GM12864 (cell line): ENCODE results near the gene C1QTNF12.

Source experiments
- DNase-seq: peaks from one replicate; pipeline ENCODE4 v3.0.0-alpha.2; 2011; ENCODE audit warnings: low read depth
- H3K4me3 ChIP-seq: 2 replicates; pipeline ENCODE4 v1.5.1; 2011; ENCODE audit warnings: mild to moderate bottlenecking, low read depth, low read length, control low read depth
- TF ChIP-seq, protein P1 (sequence below): IDR thresholded peaks from 2 replicates; pipeline ENCODE4 v1.5.1; 2011; ENCODE audit warnings: low read depth, mild to moderate bottlenecking, moderate library complexity, low read length, control low read depth, inconsistent platforms; ENCODE audit errors: missing control alignments

Gene C1QTNF12

GRCh38 chr1:1285611-1286311 is 39.2 kb upstream of the C1QTNF12 start:
- DNase-seq, result no peak
- TF ChIP-seq, protein P1, sequence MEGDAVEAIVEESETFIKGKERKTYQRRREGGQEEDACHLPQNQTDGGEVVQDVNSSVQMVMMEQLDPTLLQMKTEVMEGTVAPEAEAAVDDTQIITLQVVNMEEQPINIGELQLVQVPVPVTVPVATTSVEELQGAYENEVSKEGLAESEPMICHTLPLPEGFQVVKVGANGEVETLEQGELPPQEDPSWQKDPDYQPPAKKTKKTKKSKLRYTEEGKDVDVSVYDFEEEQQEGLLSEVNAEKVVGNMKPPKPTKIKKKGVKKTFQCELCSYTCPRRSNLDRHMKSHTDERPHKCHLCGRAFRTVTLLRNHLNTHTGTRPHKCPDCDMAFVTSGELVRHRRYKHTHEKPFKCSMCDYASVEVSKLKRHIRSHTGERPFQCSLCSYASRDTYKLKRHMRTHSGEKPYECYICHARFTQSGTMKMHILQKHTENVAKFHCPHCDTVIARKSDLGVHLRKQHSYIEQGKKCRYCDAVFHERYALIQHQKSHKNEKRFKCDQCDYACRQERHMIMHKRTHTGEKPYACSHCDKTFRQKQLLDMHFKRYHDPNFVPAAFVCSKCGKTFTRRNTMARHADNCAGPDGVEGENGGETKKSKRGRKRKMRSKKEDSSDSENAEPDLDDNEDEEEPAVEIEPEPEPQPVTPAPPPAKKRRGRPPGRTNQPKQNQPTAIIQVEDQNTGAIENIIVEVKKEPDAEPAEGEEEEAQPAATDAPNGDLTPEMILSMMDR, result no peak
- no peak overlapping the region for H3K4me3 ChIP-seq

- no peak for DNase-seq
- TF ChIP-seq, protein P1, result no peak
- no peak overlapping the region for H3K4me3 ChIP-seq
Observed at GRCh38 chr1:1285102-1285571, 38.6 kb upstream of the C1QTNF12 start.

DNA sequence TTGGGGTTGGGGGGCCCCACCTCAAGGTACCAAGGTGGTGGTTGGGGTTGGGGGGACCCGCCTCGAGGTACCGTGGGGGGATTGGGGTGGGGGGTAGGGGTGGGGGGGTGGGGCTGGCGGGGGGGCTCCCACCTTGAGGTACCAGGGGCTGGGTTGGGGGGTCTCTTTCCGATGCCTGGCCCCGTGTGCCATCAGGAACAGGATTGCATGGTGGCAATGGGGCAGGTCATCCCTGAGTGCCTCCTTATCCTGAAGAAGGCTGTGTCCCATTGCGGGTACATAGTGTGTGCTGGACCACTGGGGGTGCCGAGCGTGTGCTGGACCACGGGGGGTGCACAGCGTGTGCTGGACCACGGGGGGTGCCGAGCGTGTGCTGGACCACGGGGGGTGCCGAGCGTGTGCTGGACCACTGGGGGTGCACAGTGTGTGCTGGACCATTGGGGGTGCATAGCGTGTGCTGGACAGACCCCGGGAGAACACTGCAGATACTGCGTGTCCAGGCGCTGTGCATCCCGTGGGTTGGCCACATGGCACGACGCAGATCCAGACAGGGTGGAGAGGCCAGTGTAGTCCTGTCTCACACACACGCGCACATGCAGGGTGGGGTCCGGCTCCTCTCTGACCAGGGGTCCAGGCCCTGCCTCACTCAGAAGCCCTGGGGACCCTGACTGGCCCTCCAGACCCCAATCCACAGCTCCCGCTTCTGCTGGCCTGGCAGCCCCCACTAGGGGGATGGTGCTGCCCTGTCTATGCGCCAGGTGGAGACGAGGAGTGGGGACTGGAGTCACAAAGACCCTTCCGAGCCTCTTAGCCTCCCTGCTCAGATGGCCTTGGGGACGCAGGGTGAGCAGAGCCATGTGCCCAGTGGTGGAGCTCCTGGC is 37.9 kb upstream of the C1QTNF12 start:
- TF ChIP-seq, protein P1, result no peak
- H3K4me3 ChIP-seq, result no peak overlapping the region
- no peak for DNase-seq

DNA sequence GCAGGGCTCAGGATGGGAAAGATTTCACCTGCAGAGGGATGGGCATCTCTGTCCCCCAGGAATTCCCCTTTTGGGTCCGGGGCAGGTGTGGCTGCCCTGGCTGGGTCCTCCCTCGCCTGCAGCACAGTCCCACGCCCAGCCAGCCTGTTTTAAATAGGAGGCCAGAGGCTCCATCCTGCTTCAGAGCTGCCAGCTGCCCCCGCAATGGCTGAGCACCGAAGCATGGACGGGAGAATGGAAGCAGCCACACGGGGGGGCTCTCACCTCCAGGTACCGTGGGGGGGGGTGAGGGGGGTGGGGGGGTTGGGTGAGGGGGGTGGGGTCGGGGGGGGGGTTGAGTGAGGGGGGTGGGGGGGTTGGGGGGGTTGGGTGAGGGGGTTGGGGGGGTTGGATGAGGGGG is 37.3 kb upstream of the C1QTNF12 start:
- no peak for DNase-seq
- H3K4me3 ChIP-seq, result no peak overlapping the region
- TF ChIP-seq, protein P1, result no peak

DNA sequence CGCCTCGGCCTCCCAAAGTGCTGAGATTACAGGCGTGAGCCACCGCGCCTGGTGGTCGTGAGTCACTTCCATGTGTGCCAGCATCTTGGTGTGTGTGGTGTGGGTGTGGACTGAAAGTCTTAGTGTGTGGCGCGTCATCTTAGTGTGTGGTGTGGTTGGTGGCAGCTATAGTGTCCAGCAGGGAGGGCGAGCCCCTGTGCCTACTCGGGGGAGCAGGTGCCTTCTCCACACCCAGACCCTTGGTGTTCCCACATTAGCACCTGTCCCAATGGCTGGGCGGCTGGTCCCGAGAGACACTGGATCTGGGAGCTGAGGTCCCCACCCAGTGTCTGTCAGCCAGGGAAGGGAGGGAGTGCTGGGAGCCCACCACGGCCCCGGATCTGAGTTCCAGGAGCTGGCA is 36.5 kb upstream of the C1QTNF12 start:
- H3K4me3 ChIP-seq, result no peak overlapping the region
- no peak for DNase-seq
- TF ChIP-seq, protein P1, result no peak

DNA sequence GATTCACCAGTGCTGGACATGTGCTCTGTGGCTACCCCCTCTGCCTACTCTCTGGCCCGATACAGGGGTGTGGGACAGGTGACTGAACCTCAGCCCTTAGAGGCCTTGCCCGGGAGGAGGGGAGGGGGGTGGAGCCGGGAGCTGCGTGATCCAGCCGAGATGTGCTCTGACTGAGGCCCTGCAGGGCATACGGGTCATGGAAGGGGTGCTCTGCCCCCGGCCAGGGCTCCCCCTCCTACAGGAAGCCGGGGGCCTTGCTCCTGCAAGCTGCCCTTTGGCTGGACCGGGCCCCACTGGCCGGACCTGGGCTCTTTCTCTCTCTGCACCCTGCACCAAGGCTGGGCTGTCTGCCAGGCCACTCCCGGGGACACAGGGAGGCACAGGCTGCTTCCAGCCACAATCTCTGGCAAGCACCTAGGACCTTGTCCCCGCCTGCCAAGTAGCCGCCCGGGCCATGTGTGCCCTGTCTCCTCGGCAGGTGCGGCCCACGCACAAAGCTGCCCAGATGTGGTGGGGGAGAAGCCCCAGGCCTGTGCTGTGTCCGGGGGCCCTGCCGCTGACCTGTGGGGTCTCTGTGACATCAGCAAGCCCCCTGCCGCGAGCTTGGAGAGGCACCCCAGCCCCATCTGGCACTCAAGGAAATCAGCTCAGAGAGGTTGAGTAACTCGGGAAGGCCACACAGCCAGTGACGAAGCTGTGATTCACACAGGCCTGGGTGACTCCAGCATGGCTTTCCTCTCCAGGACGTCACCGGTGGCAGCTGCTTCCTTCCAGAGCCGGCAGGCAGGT is 35.2 kb upstream of the C1QTNF12 start:
- DNase-seq, result no peak
- H3K4me3 ChIP-seq, result no peak overlapping the region
- TF ChIP-seq, protein P1, result no peak
